Activated T-cell treated with anti-CD3 and anti-CD28 coated beads, Interleukin-2, amount 50 U/mL, for 72 hours (primary cell): ENCODE measurements around the gene IQGAP2. TPM values are rescaled to one million over a fixed set of nuclear protein-coding genes. Genes with fewer than 3 reads are reported as not detected.
"Not testable (repeated sequence)": the region's sequence is repeated elsewhere in the genome, so short reads cannot be mapped to it uniquely, and the experiment has no call there.

Source experiments
- ATAC-seq, 2 donors: fragments of 150-1000 bp; cut with Tn5 transposase; replicated peaks in 1 of 2; 2 replicates each; pipeline ENCODE4 v1.10.0; 2021; ENCODE audit warnings: moderate library complexity in 2 of 2, mild to moderate bottlenecking in 1 of 2
- DNase-seq, 2 donors: peaks; one replicate each; pipeline ENCODE4 v3.0.0; 2021 to 2022; ENCODE audit warnings: mixed read lengths in 1 of 2
- H3K27ac Mint-ChIP-seq: one replicate; pipeline ENCODE4 v1.8.0; 2022; ENCODE audit warnings: mild to moderate bottlenecking, moderate library complexity, mixed read lengths
- H3K27me3 Mint-ChIP-seq: one replicate; pipeline ENCODE4 v1.8.0; 2022; ENCODE audit warnings: low read depth, mixed read lengths
- H3K36me3 Mint-ChIP-seq, 2 donors: one replicate each; pipeline ENCODE4 v1.8.0; 2022; ENCODE audit warnings: mixed read lengths in 2 of 2, mild to moderate bottlenecking in 1 of 2; ENCODE audit not compliant: insufficient read depth in 2 of 2
- H3K4me1 Mint-ChIP-seq: one replicate; pipeline ENCODE4 v1.8.0; 2022; ENCODE audit warnings: low read depth, mixed read lengths
- H3K4me3 Mint-ChIP-seq, 2 donors: one replicate each; pipeline ENCODE4 v1.8.0; 2022; ENCODE audit warnings: mild to moderate bottlenecking in 2 of 2, mixed read lengths in 2 of 2, moderate library complexity in 2 of 2
- H3K9me3 Mint-ChIP-seq, 2 donors: one replicate each; pipeline ENCODE4 v1.8.0; 2022; ENCODE audit warnings: mixed read lengths in 2 of 2
- total RNA-seq, 2 donors: library from RNA; stranded (reverse); gene quantifications; one replicate each; pipeline ENCODE4 v1.2.3, GENCODE V29; 2022

IQGAP2 gene
- total RNA-seq, 2 donors from 2014 or later: 78.0 to 108 TPM

- Mint-ChIP-seq H3K4me1 (peaks cover 32% of the 10 kb centered on the region), H3K27me3 (no peaks in the 10 kb centered on the region)
Observed at GRCh38 chr5:76537073-76537543, 134.0 kb downstream of the IQGAP2 start.

GRCh38 chr5:76542241-76542640 lies 139.2 kb downstream of the IQGAP2 start:
- no peak for DNase-seq
- Mint-ChIP-seq H3K4me3 (peak overlapping the region in 1 of 2 donors; percentile 91), H3K27me3 (no peaks in the 10 kb centered on the region), H3K36me3 (no peaks in the 10 kb centered on the region), H3K27ac (peak overlapping the region; percentile 97), H3K9me3 (no peaks in the 10 kb centered on the region), H3K4me1 (peaks cover 79% of the 10 kb centered on the region)
- ATAC-seq: no peak

More at GRCh38 chr5:76537073-76537543, 134.0 kb downstream of the IQGAP2 start:
- H3K4me3 Mint-ChIP-seq: no peak overlapping the region
- no peak for DNase-seq
- H3K9me3 Mint-ChIP-seq: no peaks in the 10 kb centered on the region
- H3K27ac Mint-ChIP-seq: peak overlapping the region; percentile 10
- H3K36me3 Mint-ChIP-seq: peaks cover 0 to 2% of the 10 kb centered on the region in 2 donors
- no peak for ATAC-seq

DNA sequence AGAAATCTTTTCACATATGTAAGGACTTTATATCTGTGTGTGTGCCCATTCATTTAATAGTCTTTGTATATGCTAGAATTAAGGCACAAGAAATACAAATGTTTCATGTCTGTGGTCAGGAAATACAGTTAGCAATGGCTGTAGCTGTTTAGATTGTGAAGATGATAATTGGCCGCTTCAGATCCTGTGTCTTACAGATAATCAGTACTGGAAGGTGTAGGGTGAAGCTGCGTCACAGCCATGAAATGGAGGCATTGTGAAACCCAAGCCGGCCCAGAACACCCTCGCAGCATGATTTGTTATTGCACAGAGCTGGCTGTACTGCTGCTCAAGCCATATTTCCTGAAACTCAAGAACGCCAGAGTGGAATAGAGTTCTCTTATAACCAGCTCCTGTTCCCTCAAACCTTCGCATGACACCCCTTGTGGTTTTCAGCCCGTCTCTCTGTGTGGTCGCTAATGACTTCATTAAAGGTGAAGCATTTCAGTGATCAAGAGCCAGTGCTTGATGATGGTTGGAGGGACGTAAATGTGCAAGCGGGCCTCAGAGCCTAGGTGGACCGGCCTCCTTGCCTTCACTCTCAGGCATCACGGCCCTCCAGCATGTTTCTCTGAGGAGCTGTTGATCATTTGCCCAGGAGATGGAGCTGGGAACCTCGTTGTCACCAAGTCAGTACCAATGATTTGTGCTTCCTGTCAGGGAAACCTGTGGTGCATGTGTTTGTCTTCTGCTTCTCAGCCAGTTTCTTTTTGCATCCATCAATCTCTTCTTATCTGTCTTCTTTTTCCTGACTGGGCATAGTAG lies 140.0 kb downstream of the IQGAP2 start:
- H3K36me3 Mint-ChIP-seq: no peaks in the 10 kb centered on the region
- no peaks in the 10 kb centered on the region for H3K27me3 Mint-ChIP-seq
- ATAC-seq (peak; percentile 66 to 70), DNase-seq (peak; percentile 69 to 74)
- H3K9me3 Mint-ChIP-seq: no peaks in the 10 kb centered on the region
- peak overlapping the region; percentile 97 for H3K27ac Mint-ChIP-seq
- peak overlapping the region; percentile 82 to 91 for H3K4me3 Mint-ChIP-seq
- H3K4me1 Mint-ChIP-seq: peaks cover 88% of the 10 kb centered on the region

DNA sequence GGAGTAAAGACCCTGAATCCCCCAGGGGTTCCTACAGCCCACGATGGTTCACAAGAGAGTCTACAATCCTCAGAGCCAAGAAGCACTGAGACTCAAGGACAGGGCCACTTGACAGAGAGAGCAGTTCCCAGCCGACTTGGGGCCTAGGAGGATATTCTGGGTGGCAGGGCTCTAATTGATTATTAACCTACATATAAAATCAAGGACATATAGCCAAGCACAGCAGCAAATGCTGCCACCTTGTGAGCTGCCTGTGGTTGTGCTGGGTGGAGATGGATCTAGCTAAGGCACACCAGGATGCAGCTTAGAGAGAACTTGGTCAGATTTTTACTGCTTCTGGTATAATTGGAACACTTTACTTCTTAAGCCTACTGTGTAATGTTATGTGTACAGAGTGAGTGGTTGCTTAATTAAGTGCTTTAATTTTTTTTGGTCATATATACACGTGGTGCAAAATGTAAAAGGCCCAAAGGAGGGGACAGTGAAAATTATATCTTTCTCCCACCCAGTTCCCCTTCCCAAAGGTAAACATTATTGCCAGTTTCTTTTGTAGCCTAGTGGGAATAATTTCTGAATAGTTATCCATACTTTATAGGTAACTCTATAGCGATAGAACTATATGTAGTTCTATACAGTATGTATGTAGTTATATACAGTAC lies 141.3 kb downstream of the IQGAP2 start:
- Mint-ChIP-seq H3K4me3 (peak overlapping the region; percentile 82 to 91), H3K27ac (peak overlapping the region; percentile 97), H3K27me3 (no peaks in the 10 kb centered on the region), H3K36me3 (no peaks in the 10 kb centered on the region), H3K9me3 (no peaks in the 10 kb centered on the region), H3K4me1 (peaks cover 92% of the 10 kb centered on the region)
- ATAC-seq: peak in 1 of 2 donors; percentile 15
- peak; percentile 49 to 55 for DNase-seq

DNA sequence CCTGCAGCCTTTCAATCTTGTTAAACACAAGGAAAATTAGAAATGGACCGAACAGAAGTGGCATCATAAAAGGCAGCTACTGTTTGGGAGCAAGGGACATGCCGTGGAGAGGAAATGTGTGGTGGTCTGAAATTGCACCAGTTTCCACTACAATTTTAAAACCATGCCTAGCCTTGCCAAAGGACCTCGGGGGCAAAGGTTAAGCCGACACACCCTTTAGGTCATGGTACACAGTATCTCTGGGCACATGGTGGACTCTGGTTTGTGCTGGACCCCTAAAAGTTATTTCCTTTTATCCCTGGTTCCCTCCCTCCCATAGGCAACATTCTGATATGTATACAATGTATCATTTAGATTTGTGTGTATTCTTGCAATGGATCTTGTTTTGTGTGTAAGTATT lies 142.1 kb downstream of the IQGAP2 start:
- DNase-seq: no peak
- no peaks in the 10 kb centered on the region for H3K9me3 Mint-ChIP-seq
- H3K27ac Mint-ChIP-seq: peak overlapping the region; percentile 9
- H3K4me1 Mint-ChIP-seq: peaks cover 92% of the 10 kb centered on the region
- no peak overlapping the region for H3K4me3 Mint-ChIP-seq
- no peak for ATAC-seq
- no peaks in the 10 kb centered on the region for H3K27me3 Mint-ChIP-seq
- H3K36me3 Mint-ChIP-seq: peaks cover 0 to 3% of the 10 kb centered on the region in 2 donors

- Mint-ChIP-seq H3K9me3 (no peaks in the 10 kb centered on the region), H3K4me3 (peak overlapping the region; percentile 77 to 92), H3K27me3 (no peaks in the 10 kb centered on the region), H3K4me1 (peaks cover 83% of the 10 kb centered on the region), H3K36me3 (peaks cover 0 to 3% of the 10 kb centered on the region in 2 donors), H3K27ac (peak overlapping the region; percentile 97)
- ATAC-seq (peak; percentile 14 to 29), DNase-seq (peak; percentile 25 to 44)
Observed at GRCh38 chr5:76546497-76547102, 143.5 kb downstream of the IQGAP2 start.

DNA sequence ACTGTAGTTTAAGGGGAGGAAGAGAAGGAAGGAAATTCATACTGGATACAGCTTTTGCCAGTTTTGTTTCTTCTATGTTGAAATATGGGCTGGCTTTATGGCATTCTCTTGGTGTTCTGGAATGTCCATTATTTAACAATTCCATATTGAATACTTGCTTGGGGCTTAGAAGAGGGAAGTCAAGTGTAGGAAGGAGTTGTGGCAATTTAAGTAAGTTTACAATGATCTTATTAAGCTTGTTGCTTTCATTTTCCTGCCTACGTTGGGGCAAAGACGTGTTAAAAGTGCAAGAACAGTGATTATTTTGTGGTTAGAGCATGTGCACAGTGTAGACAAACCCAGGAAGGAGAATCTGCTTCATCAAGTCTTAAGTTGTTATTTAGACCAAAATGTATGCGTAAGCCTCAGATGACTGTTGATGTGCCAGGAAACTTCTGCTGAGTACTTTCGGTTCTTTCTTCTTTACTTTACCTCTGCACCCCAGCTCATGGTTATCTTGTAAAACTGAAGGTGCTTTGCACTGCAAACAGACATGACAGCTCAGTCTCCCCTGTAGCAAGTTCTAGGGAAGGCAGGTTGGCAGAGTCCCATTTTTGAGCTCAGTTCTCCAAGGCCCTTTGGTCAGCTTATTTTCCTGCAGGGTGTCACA lies 144.3 kb downstream of the IQGAP2 start:
- no peaks in the 10 kb centered on the region for H3K9me3 Mint-ChIP-seq
- H3K27ac Mint-ChIP-seq: peak overlapping the region; percentile 97
- peak overlapping the region; percentile 77 to 92 for H3K4me3 Mint-ChIP-seq
- H3K36me3 Mint-ChIP-seq: peaks cover 0 to 3% of the 10 kb centered on the region in 2 donors
- peaks cover 75% of the 10 kb centered on the region for H3K4me1 Mint-ChIP-seq
- DNase-seq: peak; percentile 52 to 58
- peak; percentile 81 to 88 for ATAC-seq
- no peaks in the 10 kb centered on the region for H3K27me3 Mint-ChIP-seq

GRCh38 chr5:76547891-76548524 lies 144.9 kb downstream of the IQGAP2 start:
- DNase-seq (no peak), ATAC-seq (no peak)
- Mint-ChIP-seq H3K4me3 (peak overlapping the region; percentile 77 to 92), H3K27me3 (no peaks in the 10 kb centered on the region), H3K36me3 (peaks cover 0 to 5% of the 10 kb centered on the region in 2 donors), H3K4me1 (peaks cover 69% of the 10 kb centered on the region), H3K27ac (peak overlapping the region; percentile 97), H3K9me3 (no peaks in the 10 kb centered on the region)

GRCh38 chr5:76548525-76549229 lies 145.6 kb downstream of the IQGAP2 start:
- peak overlapping the region; percentile 77 to 92 for H3K4me3 Mint-ChIP-seq
- no peak for DNase-seq
- no peaks in the 10 kb centered on the region for H3K9me3 Mint-ChIP-seq
- peaks cover 62% of the 10 kb centered on the region for H3K4me1 Mint-ChIP-seq
- peak overlapping the region; percentile 97 for H3K27ac Mint-ChIP-seq
- peaks cover 0 to 5% of the 10 kb centered on the region in 2 donors for H3K36me3 Mint-ChIP-seq
- ATAC-seq: no peak
- H3K27me3 Mint-ChIP-seq: no peaks in the 10 kb centered on the region

- DNase-seq, H3K9me3 Mint-ChIP-seq, H3K36me3 Mint-ChIP-seq, H3K4me3 Mint-ChIP-seq, ATAC-seq, H3K27me3 Mint-ChIP-seq, H3K27ac Mint-ChIP-seq: not testable (repeated sequence)
- H3K4me1 Mint-ChIP-seq: peaks cover 49% of the 10 kb centered on the region
Observed at GRCh38 chr5:76550881-76551280, 147.8 kb downstream of the IQGAP2 start.

GRCh38 chr5:76552546-76552945 lies 149.5 kb downstream of the IQGAP2 start:
- ATAC-seq (no peak), DNase-seq (no peak)
- Mint-ChIP-seq H3K27ac (peak overlapping the region; percentile 86), H3K36me3 (peaks cover 0 to 10% of the 10 kb centered on the region in 2 donors), H3K4me3 (no peak overlapping the region), H3K4me1 (peaks cover 46% of the 10 kb centered on the region), H3K9me3 (no peaks in the 10 kb centered on the region), H3K27me3 (no peaks in the 10 kb centered on the region)

- Mint-ChIP-seq H3K27ac (no peak overlapping the region), H3K27me3 (no peaks in the 10 kb centered on the region), H3K4me1 (peaks cover 39% of the 10 kb centered on the region), H3K36me3 (peaks cover 0 to 10% of the 10 kb centered on the region in 2 donors), H3K4me3 (no peak overlapping the region), H3K9me3 (no peaks in the 10 kb centered on the region)
- no peak for DNase-seq
- ATAC-seq: no peak
Observed at GRCh38 chr5:76553251-76553650, 150.2 kb downstream of the IQGAP2 start.
